CD14-positive monocyte (primary cell): ENCODE results near the gene TBC1D12. TPM values are rescaled to one million over a fixed set of nuclear protein-coding genes. Genes with fewer than 3 reads are reported as not detected.

Experiments used
- DNase-seq, 3 donors: peaks; one replicate each; pipeline ENCODE4 v3.0.0-alpha.2; 2011 to 2022
- H2AFZ ChIP-seq: 2 replicates; pipeline ENCODE4 v1.6.0; 2012; ENCODE audit warnings: mild to moderate bottlenecking, low read depth, low read length, inconsistent platforms; ENCODE audit not compliant: insufficient read depth, poor library complexity, severe bottlenecking
- H3K27ac ChIP-seq, 2 donors: 1 replicate in 1 of 2; 2 replicates in 1 of 2; pipeline ENCODE4 v1.5.1; 2012 to 2013; ENCODE audit warnings: low read length in 2 of 2, control low read depth in 1 of 2, inconsistent platforms in 1 of 2, low read depth in 1 of 2, mild to moderate bottlenecking in 1 of 2
- H3K27me3 ChIP-seq, 2 donors: one replicate each; pipeline versions ENCODE4 v1.6.0 to v1.6.1; 2011 to 2013; ENCODE audit warnings: low read length in 2 of 2; ENCODE audit not compliant: control insufficient read depth in 2 of 2, insufficient read depth in 2 of 2
- H3K36me3 ChIP-seq, 2 donors: replicated peaks in 1 of 2; 1 replicate in 1 of 2; 2 replicates in 1 of 2; pipeline versions ENCODE4 v1.5.1 to v1.6.1; 2012 to 2013; ENCODE audit warnings: low read length in 2 of 2, control low read depth in 1 of 2, inconsistent platforms in 1 of 2, mild to moderate bottlenecking in 1 of 2; ENCODE audit not compliant: insufficient read depth in 2 of 2, control insufficient read depth in 1 of 2
- H3K4me1 ChIP-seq, 2 donors: 1 replicate in 1 of 2; 2 replicates in 1 of 2; pipeline versions ENCODE4 v1.5.1 to v1.6.1; 2012 to 2013; ENCODE audit warnings: low read length in 2 of 2, control low read depth in 1 of 2, inconsistent platforms in 1 of 2, mild to moderate bottlenecking in 1 of 2, moderate library complexity in 1 of 2; ENCODE audit not compliant: insufficient read depth in 2 of 2, control insufficient read depth in 1 of 2
- H3K4me2 ChIP-seq: replicated peaks from 2 replicates; pipeline ENCODE3; 2012; ENCODE audit warnings: low read length, moderate library complexity, mild to moderate bottlenecking; ENCODE audit not compliant: poor library complexity, severe bottlenecking; ENCODE audit errors: extremely low read depth
- H3K4me3 ChIP-seq, 3 experiments: fragments of 200-600 bp in 1 of 3; sonication (generic) in 1 of 3; replicated peaks in 1 of 3; 1 replicate in 2 of 3; 2 replicates in 1 of 3; pipeline ENCODE4 v1.5.1; 2011 to 2013; ENCODE audit warnings: low read length in 3 of 3, mild to moderate bottlenecking in 3 of 3, control low read depth in 2 of 3, low read depth in 2 of 3, inconsistent platforms in 1 of 3, moderate library complexity in 1 of 3
- H3K79me2 ChIP-seq: 2 replicates; pipeline ENCODE4 v1.6.0; 2012; ENCODE audit warnings: mild to moderate bottlenecking, control low read depth, inconsistent platforms, low read length, moderate library complexity; ENCODE audit not compliant: insufficient read depth
- H3K9ac ChIP-seq: 2 replicates; pipeline ENCODE4 v1.6.0; 2017; ENCODE audit warnings: low read length, mild to moderate bottlenecking; ENCODE audit not compliant: insufficient read depth, poor library complexity, severe bottlenecking
- H3K9me3 ChIP-seq, 2 donors: replicated peaks in 1 of 2; 1 replicate in 1 of 2; 2 replicates in 1 of 2; pipeline versions ENCODE4 v1.5.1 to v1.6.1; 2012 to 2013; ENCODE audit warnings: low read length in 2 of 2, control low read depth in 1 of 2; ENCODE audit not compliant: control insufficient read depth in 1 of 2, insufficient read depth in 1 of 2
- H4K20me1 ChIP-seq: 2 replicates; pipeline ENCODE4 v1.6.0; 2012; ENCODE audit warnings: mild to moderate bottlenecking, low read length, control low read depth, moderate library complexity; ENCODE audit not compliant: insufficient read depth
- H3K27ac Mint-ChIP-seq, 7 donors: one replicate each; pipeline ENCODE4 v1.8.0; 2020; ENCODE audit warnings: mild to moderate bottlenecking in 7 of 7, mixed read lengths in 7 of 7, moderate library complexity in 6 of 7, inconsistent platforms in 2 of 7
- H3K27me3 Mint-ChIP-seq, 3 donors: one replicate each; pipeline ENCODE4 v1.8.0; 2021 to 2022; ENCODE audit warnings: low read depth in 3 of 3, mild to moderate bottlenecking in 3 of 3, mixed read lengths in 3 of 3, moderate library complexity in 3 of 3, inconsistent platforms in 1 of 3
- H3K36me3 Mint-ChIP-seq, 2 donors: one replicate each; pipeline ENCODE4 v1.8.0; 2020; ENCODE audit warnings: mixed read lengths in 2 of 2, inconsistent platforms in 1 of 2, mild to moderate bottlenecking in 1 of 2
- H3K4me1 Mint-ChIP-seq: one replicate; pipeline ENCODE4 v1.8.0; 2020; ENCODE audit warnings: mild to moderate bottlenecking, mixed read lengths
- H3K4me3 Mint-ChIP-seq, 2 donors: one replicate each; pipeline ENCODE4 v1.8.0; 2020; ENCODE audit warnings: mild to moderate bottlenecking in 2 of 2, mixed read lengths in 2 of 2, moderate library complexity in 1 of 2
- H3K9me3 Mint-ChIP-seq, 7 donors: one replicate each; pipeline ENCODE4 v1.8.0; 2020 to 2022; ENCODE audit warnings: mixed read lengths in 7 of 7, mild to moderate bottlenecking in 6 of 7, moderate library complexity in 6 of 7, inconsistent platforms in 2 of 7
- CTCF ChIP-seq: fragments of 200-600 bp; IDR thresholded peaks from one replicate; pipeline ENCODE4 v1.8.0; 2022; ENCODE audit warnings: antibody characterized with exemption, mild to moderate bottlenecking
- whole genome bisulfite sequencing: methylation state at CpG from one replicate; pipeline ENCODE4 v1.1.5; 2013; ENCODE audit warnings: missing lambda C conversion rate; ENCODE audit not compliant: insufficient coverage; 5-methylcytosine and 5-hydroxymethylcytosine counted together
- intact Hi-C, 2 donors: fragments of 100-400 bp; cut with micrococcal nuclease; formaldehyde crosslinking; loops; one replicate each; pipeline versions ENCODE4 v1.15.0 to v1.15.1; 2023
- polyA plus RNA-seq, 3 donors: library from polyadenylated mRNA; depleted of rRNA in 1 of 3; unstranded in 2 of 3; stranded (reverse) in 1 of 3; fragments of 300-500 nt in 2 of 3; fragments of >200 nt in 1 of 3; fragmentation: Illumina TruSeq in 2 of 3; gene quantifications; 1 replicate in 2 of 3; 2 replicates in 1 of 3; pipeline ENCODE4 v1.2.3, GENCODE V29; 2012 to 2021

The TBC1D12 gene
- polyA plus RNA-seq, 3 donors: 3.1 to 10.5 (median 3.4) TPM

GRCh38 chr10:94413361-94413760 lies 11.0 kb downstream of the TBC1D12 start:
- WGBS: no CpG with 5 or more reads among the region's 1 CpG
- no peaks in the 10 kb centered on the region for H3K4me1 Mint-ChIP-seq
- no peak overlapping the region for H3K27ac Mint-ChIP-seq
- peaks cover 0 to 2% of the 10 kb centered on the region in 2 donors for H3K36me3 Mint-ChIP-seq
- peaks cover 94% of the 10 kb centered on the region for H4K20me1 ChIP-seq
- H3K79me2 ChIP-seq: peaks cover 43% of the 10 kb centered on the region
- H2AFZ ChIP-seq: no peak overlapping the region
- H3K36me3 ChIP-seq: no peaks in the 10 kb centered on the region
- no peak overlapping the region for H3K9ac ChIP-seq
- DNase-seq: no peak
- H3K27ac ChIP-seq: no peak overlapping the region
- H3K27me3 Mint-ChIP-seq: peaks cover 2 to 17% (median 2%) of the 10 kb centered on the region in 3 donors
- H3K4me3 Mint-ChIP-seq: no peak overlapping the region
- no peaks in the 10 kb centered on the region for H3K4me1 ChIP-seq
- intact Hi-C loops: no loop called here
- no peak overlapping the region for H3K4me3 ChIP-seq
- H3K9me3 ChIP-seq: no peaks in the 10 kb centered on the region
- H3K4me2 ChIP-seq: no peak overlapping the region
- H3K27me3 ChIP-seq: no peaks in the 10 kb centered on the region
- H3K9me3 Mint-ChIP-seq: peaks cover 0 to 4% (median 0%) of the 10 kb centered on the region in 7 donors
- TF ChIP-seq CTCF: no peak

GRCh38 chr10:94416896-94417295 lies 14.6 kb downstream of the TBC1D12 start:
- no peak overlapping the region for H3K27ac ChIP-seq
- no peak overlapping the region for H3K9ac ChIP-seq
- Mint-ChIP-seq H3K36me3 (no peaks in the 10 kb centered on the region), H3K4me3 (no peak overlapping the region), H3K27me3 (peaks cover 2 to 10% (median 2%) of the 10 kb centered on the region in 3 donors), H3K9me3 (peaks cover 0 to 7% (median 0%) of the 10 kb centered on the region in 7 donors), H3K4me1 (no peaks in the 10 kb centered on the region), H3K27ac (no peak overlapping the region)
- H3K27me3 ChIP-seq: no peaks in the 10 kb centered on the region
- no peak overlapping the region for H3K4me3 ChIP-seq
- 100% methylated on average over 3 of the region's 3 CpGs for WGBS
- H2AFZ ChIP-seq: no peak overlapping the region
- no peaks in the 10 kb centered on the region for H3K4me1 ChIP-seq
- no peak for DNase-seq
- no peak for TF ChIP-seq CTCF
- H3K79me2 ChIP-seq: peaks cover 22% of the 10 kb centered on the region
- H3K4me2 ChIP-seq: no peak overlapping the region
- intact Hi-C loops: no loop called here
- peaks cover 98% of the 10 kb centered on the region for H4K20me1 ChIP-seq
- H3K36me3 ChIP-seq: no peaks in the 10 kb centered on the region
- H3K9me3 ChIP-seq: no peaks in the 10 kb centered on the region
